IMR-90 (cell line): Measurements from ENCODE around the gene NARS2. TPM values are rescaled to one million over a fixed set of nuclear protein-coding genes. Genes with fewer than 3 reads are reported as not detected.

Source experiments
- ATAC-seq: fragments of 200-7000 bp; cut with Tn5 transposase; 2 replicates; pipeline ENCODE4 v1.9.1; 2020; ENCODE audit warnings: low read depth, mild to moderate bottlenecking, moderate library complexity
- BruUV-seq: library from RNA; stranded (reverse); fragments of 400-500 nt; replicated peaks from 2 replicates; lab custom pipeline; 2021; lab: Mats Ljungman, UMichigan
- CTCF ChIA-PET: fragments of 300-600 bp; formaldehyde crosslinking; extraction: SDS; loops from one replicate; lab custom pipeline; 2021; ENCODE audit warnings: antibody characterized with exemption; lab: Yijun Ruan, JAX
- POLR2A ChIA-PET: fragments of 300-600 bp; sonication (Branson Sonifier 250); formaldehyde crosslinking; loops from one replicate; lab custom pipeline; 2022; ENCODE audit warnings: antibody characterized with exemption; ENCODE audit not compliant: unreplicated experiment; lab: Charles Lee
- DNase-seq: peaks from one replicate; pipeline ENCODE4 v3.0.0; 2013
- H2AFZ ChIP-seq: replicated peaks from 2 replicates; pipeline ENCODE3; 2013; ENCODE audit warnings: low read length, mild to moderate bottlenecking; ENCODE audit not compliant: poor library complexity
- H2AK5ac ChIP-seq: 2 replicates; pipeline ENCODE4 v1.6.1; 2013; ENCODE audit warnings: low read depth, low read length, inconsistent platforms
- H2AK9ac ChIP-seq: replicated peaks from 2 replicates; pipeline ENCODE3; 2013; ENCODE audit warnings: mild to moderate bottlenecking, low read depth, low read length, moderate library complexity; ENCODE audit not compliant: poor library complexity
- H2BK120ac ChIP-seq: 2 replicates; pipeline ENCODE4 v1.6.1; 2013; ENCODE audit warnings: low read depth, low read length, inconsistent platforms
- H2BK15ac ChIP-seq: 3 replicates; pipeline ENCODE4 v1.6.1; 2013; ENCODE audit warnings: low read depth, low read length, inconsistent platforms
- H2BK20ac ChIP-seq: 2 replicates; pipeline ENCODE4 v1.6.1; 2013; ENCODE audit warnings: low read depth, mild to moderate bottlenecking, inconsistent platforms, low read length, moderate library complexity
- H2BK5ac ChIP-seq: 2 replicates; pipeline ENCODE4 v1.6.1; 2013; ENCODE audit warnings: mild to moderate bottlenecking, low read depth, low read length, inconsistent platforms; ENCODE audit not compliant: poor library complexity, severe bottlenecking
- H3K14ac ChIP-seq: replicated peaks from 2 replicates; pipeline ENCODE4 v1.6.1; 2013; ENCODE audit warnings: low read depth, low read length, inconsistent platforms
- H3K18ac ChIP-seq: 2 replicates; pipeline ENCODE4 v1.6.1; 2013; ENCODE audit warnings: low read depth, low read length, control low read depth
- H3K23ac ChIP-seq: 2 replicates; pipeline ENCODE4 v1.6.1; 2013; ENCODE audit warnings: low read depth, low read length, inconsistent platforms
- H3K27ac ChIP-seq: 2 replicates; pipeline ENCODE4 v1.5.1; 2013; ENCODE audit warnings: mild to moderate bottlenecking, control low read depth, low read length; ENCODE audit not compliant: insufficient read depth
- H3K27me3 ChIP-seq: 2 replicates; pipeline ENCODE4 v1.6.1; 2013; ENCODE audit warnings: low read length; ENCODE audit not compliant: control insufficient read depth, insufficient read depth
- H3K36me3 ChIP-seq: 2 replicates; pipeline ENCODE4 v1.6.1; 2013; ENCODE audit warnings: low read length, mixed read lengths; ENCODE audit not compliant: control insufficient read depth, insufficient read depth
- H3K4ac ChIP-seq: 2 replicates; pipeline ENCODE4 v1.6.1; 2013; ENCODE audit warnings: low read depth, low read length, inconsistent platforms
- H3K4me1 ChIP-seq: 2 replicates; pipeline ENCODE4 v1.6.1; 2013; ENCODE audit warnings: low read length, mixed read lengths; ENCODE audit not compliant: control insufficient read depth, insufficient read depth
- H3K4me2 ChIP-seq: 2 replicates; pipeline ENCODE4 v1.6.1; 2013; ENCODE audit warnings: low read depth, mild to moderate bottlenecking, control low read depth, low read length, moderate library complexity
- H3K4me3 ChIP-seq: 2 replicates; pipeline ENCODE4 v1.5.1; 2013; ENCODE audit warnings: low read depth, mild to moderate bottlenecking, control low read depth, low read length, moderate library complexity; ENCODE audit not compliant: insufficient read depth
- H3K56ac ChIP-seq: 2 replicates; pipeline ENCODE4 v1.6.1; 2013; ENCODE audit warnings: low read length, inconsistent platforms; ENCODE audit not compliant: insufficient read depth; ENCODE audit errors: extremely low read depth
- H3K79me1 ChIP-seq, 2 experiments: 2 replicates each; pipeline ENCODE4 v1.6.1; 2013; ENCODE audit warnings: low read length in 2 of 2, inconsistent platforms in 1 of 2, low read depth in 1 of 2
- H3K9ac ChIP-seq: 2 replicates; pipeline ENCODE4 v1.6.1; 2013; ENCODE audit warnings: low read depth, low read length, control low read depth
- H3K9me1 ChIP-seq: 2 replicates; pipeline ENCODE4 v1.6.1; 2013; ENCODE audit warnings: low read length, inconsistent platforms; ENCODE audit not compliant: insufficient read depth
- H3K9me3 ChIP-seq: 2 replicates; pipeline ENCODE4 v1.6.1; 2013; ENCODE audit warnings: low read length; ENCODE audit not compliant: control insufficient read depth, insufficient read depth
- H4K20me1 ChIP-seq: 2 replicates; pipeline ENCODE4 v1.6.1; 2013; ENCODE audit warnings: low read length, inconsistent platforms; ENCODE audit not compliant: insufficient read depth
- H4K5ac ChIP-seq: 2 replicates; pipeline ENCODE4 v1.6.1; 2013; ENCODE audit warnings: mild to moderate bottlenecking, low read depth, low read length, control low read depth
- H4K8ac ChIP-seq, 2 experiments: 2 replicates each; pipeline ENCODE4 v1.6.1; 2013; ENCODE audit warnings: low read depth in 2 of 2, low read length in 2 of 2, control low read depth in 1 of 2, inconsistent platforms in 1 of 2
- H4K91ac ChIP-seq: 2 replicates; pipeline ENCODE4 v1.6.1; 2013; ENCODE audit warnings: low read depth, low read length, inconsistent platforms; ENCODE audit not compliant: insufficient read depth
- RFX5 ChIP-seq: IDR thresholded peaks from 2 replicates; pipeline ENCODE4 v1.8.0; 2012; ENCODE audit warnings: low read depth, mild to moderate bottlenecking, low read length, moderate library complexity
- WGBS, 2 experiments: methylation state at CpG; one replicate each; pipeline versions ENCODE4 v1.1.5 to v1.1.7; 2013; ENCODE audit warnings: missing lambda C conversion rate in 2 of 2; ENCODE audit not compliant: insufficient read length in 1 of 2; ENCODE audit errors: extremely low coverage in 2 of 2; 5-methylcytosine and 5-hydroxymethylcytosine counted together
- dilution Hi-C: fragments of 300-500 bp; cut with HindIII; formaldehyde crosslinking; loops from one replicate; pipeline ENCODE4 v1.14.3; 2018; ENCODE audit warnings: low sequenced_read_pairs; ENCODE audit not compliant: unreplicated experiment
- in situ Hi-C: fragments of 300-500 bp; cut with MboI; formaldehyde crosslinking; loops from 3 replicates; pipeline ENCODE4 v1.14.3; 2019; ENCODE audit warnings: low sequenced_read_pairs, inconsistent platforms, mixed read lengths
- intact Hi-C: fragments of 100-400 bp; cut with micrococcal nuclease; formaldehyde crosslinking; loops from 2 replicates; pipeline ENCODE4 v1.10.0; 2022
- polyA plus RNA-seq, 3 experiments: library from polyadenylated mRNA; depleted of rRNA; stranded (reverse); fragments of >200 nt; gene quantifications; 2 replicates each; pipeline ENCODE4 v1.2.3, GENCODE V29; 2012; ENCODE audit warnings: low replicate concordance in 1 of 3
- total RNA-seq: library from RNA; depleted of rRNA; stranded (reverse); fragments of >200 nt; gene quantifications from 2 replicates; pipeline ENCODE4 v1.2.3, GENCODE V29; 2012

NARS2 gene
- total and polyA plus RNA-seq, 2 of the 4 experiments (the other 2 are of a cell fraction): 8.0 to 15.8 TPM

DNA sequence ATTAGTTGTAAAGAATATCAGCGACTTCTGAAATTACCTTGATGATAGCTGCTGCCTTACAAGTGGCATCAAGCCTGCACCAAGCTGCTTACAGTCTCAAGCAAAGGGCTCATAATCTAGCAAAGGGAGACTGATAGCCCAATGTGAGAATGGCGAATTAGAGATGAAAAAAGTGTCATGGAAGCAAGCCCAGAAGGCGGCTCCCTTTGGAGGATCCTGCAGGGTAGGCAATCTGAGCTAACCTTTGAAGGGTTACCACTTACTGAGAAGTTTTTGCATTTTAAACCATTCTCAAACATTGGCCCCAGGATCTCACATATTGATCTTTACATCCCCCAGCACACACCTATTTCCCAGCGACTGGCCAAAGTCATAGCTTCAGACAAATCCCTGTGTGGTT lies 175.5 kb downstream of the NARS2 start:
- intact Hi-C loops (no loop called here), dilution Hi-C loops (no loop called here), in situ Hi-C loops (no loop called here)
- Histone ChIP-seq H3K18ac (no peak overlapping the region), H3K56ac (no peak overlapping the region), H2BK20ac (no peak overlapping the region), H4K20me1 (peaks cover 1% of the 10 kb centered on the region), H3K23ac (no peak overlapping the region), H4K8ac (no peak overlapping the region), H3K4ac (no peak overlapping the region), H3K27me3 (no peaks in the 10 kb centered on the region), H3K4me1 (no peaks in the 10 kb centered on the region), H2BK120ac (no peak overlapping the region), H2BK15ac (no peak overlapping the region), H2BK5ac (no peak overlapping the region), H3K27ac (no peak overlapping the region), H3K4me3 (no peak overlapping the region), H3K9me1 (peaks cover 3% of the 10 kb centered on the region; the same call in 1 of the 2 replicates), H4K5ac (no peak overlapping the region), H2AFZ (no peak overlapping the region), H2AK9ac (no peak overlapping the region), H3K9ac (no peak overlapping the region), H2AK5ac (no peak overlapping the region), H3K4me2 (no peak overlapping the region), H3K79me1 (peaks cover 31 to 41% of the 10 kb centered on the region in 2 experiments), H3K36me3 (no peaks in the 10 kb centered on the region), H3K9me3 (no peaks in the 10 kb centered on the region), H4K91ac (no peak overlapping the region), H3K14ac (no peak overlapping the region)
- ATAC-seq (no peak), DNase-seq (no peak)
- BruUV-seq: no TSS peak
- CTCF ChIA-PET: no interaction called here
- 40% methylated on average over 1 of the region's 4 CpGs; no CpG with 5 or more reads in 1 of the 2 experiments for WGBS, 2 experiments
- POLR2A ChIA-PET: no interaction called here
- TF ChIP-seq RFX5: no peak
